Measurements from ENCODE around the gene SSC5D.

SSC5D gene

DNA sequence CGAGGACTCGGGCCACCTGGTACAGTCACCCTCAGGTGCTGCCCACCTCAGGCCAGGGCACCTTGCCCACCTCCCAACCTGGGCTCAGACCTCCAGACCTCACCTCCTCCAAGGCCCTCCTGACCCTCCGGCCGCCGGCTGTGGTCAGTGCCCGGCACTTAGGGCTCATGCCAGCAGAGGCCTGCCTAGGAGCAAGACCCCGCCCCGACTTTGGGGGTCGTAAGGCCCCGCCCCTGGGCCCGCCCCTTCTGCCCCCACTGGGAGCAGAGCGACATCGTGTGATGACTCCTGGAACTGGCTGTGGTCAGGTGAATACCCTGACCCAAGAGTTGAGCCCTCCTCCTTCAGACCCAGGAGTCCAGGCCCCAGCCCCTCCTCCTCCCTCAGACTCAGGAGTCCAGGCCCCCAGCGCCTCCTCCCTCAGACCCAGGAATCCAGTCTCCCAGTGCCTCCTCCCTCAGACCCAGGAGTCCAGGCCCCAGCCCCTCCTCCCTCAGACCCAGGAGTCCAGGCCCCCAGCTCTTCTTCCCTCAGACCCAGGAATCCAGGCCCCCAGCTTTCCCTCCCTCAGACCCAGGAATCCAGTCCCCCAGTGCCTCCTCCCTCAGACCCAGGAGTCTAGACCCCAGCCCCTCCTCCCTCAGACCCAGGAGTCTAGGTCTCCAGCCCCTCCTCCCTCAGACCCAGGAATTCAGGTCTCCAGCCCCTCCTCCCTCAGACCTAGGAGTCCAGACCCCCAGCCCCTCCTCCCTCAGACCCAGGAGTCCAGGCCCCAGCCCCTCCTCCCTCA is 48.9 kb downstream of the SSC5D start, which contains the start of gene SBK2:
Gene SBK2 (minus strand): TSS at position 183 of the 790 bp plus-strand sequence. CDS start 839 bp downstream, outside the sequence.
- DNase-seq (ENCODE audit: low read depth in 2 of 2): no peak

- DNase-seq (ENCODE audit: low read depth in 2 of 2): no peak
Measured at GRCh38 chr19:55537741-55538111, 49.5 kb downstream of the SSC5D start.

DNA sequence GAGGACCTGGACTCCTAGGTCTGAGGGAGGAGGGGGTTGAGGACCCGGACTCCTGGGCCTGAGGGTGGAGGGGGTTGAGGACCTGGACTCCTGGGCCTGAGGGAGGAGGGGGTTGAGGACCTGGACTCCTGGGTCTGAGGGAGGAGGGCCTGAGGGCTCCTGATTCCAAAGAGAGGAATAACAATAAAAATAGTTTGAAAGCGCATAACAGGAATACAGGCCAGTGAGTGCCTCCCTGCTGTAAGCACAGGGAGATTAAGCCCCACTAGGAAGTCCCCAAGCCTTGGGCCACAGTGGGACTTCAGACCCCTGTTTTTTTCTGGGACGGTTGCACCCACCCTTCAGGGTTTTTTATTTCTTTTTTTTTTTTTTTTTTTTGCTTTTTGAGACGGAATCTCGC is 49.9 kb downstream of the SSC5D start:
- no peak for DNase-seq (ENCODE audit: low read depth in 2 of 2)

GRCh38 chr19:55539090-55539984 is 51.1 kb downstream of the SSC5D start:
- DNase-seq (ENCODE audit: low read depth in 2 of 2): no peak

GRCh38 chr19:55540619-55541018 is 52.4 kb downstream of the SSC5D start:
- DNase-seq (ENCODE audit: low read depth in 2 of 2): no peak

DNA sequence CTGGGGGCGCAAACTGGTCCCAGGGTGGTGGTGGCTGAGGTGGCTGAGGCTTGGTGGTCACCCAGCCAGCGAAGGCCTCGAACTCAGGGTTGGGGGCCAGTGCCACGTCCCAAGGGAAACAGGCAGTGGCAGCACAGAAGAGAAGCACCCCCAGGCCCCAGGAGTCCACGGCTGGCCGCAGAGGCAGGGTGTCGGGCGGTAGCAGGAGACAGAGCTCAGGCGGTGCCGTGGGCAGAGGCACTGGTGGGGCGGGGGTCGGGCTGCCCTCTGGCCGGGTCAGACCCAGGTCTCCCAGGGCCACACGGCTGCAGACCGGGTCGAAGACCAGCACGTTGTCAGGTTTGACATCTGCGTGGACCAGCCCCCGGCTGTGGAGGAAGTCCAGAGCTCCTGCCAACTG is 52.9 kb downstream of the SSC5D start:
- DNase-seq (ENCODE audit: low read depth in 2 of 2): no peak

DNA sequence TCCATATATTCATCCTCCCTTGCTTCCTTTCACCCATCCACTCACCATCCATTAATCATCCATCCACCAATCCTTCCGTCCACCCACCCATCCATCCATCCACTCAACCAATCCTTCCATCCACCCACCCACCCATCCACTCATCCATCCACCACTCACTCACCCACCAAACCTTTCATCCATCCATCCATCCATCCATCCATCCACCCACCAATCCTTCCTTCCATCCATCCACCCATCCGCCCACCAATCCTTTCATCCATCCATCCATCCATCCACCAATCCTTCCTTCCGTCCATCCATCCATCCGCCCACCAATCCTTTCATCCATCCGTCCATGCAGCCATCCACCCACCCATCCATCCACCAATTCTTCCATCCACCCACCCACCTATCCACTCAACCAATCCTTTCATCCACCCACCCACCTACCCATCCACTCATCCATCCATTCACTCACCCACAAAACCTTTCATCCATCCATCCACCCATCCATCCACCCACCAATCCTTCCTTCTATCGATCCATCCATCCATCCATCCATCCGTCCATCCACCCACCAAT is 54.1 kb downstream of the SSC5D start:
- DNase-seq (ENCODE audit: low read depth in 2 of 2): no peak

- DNase-seq (ENCODE audit: low read depth in 2 of 2): no peak
Measured at GRCh38 chr19:55543567-55543966, 55.3 kb downstream of the SSC5D start.

- no peak for DNase-seq (ENCODE audit: low read depth in 2 of 2)
Measured at GRCh38 chr19:55544014-55544413, 55.8 kb downstream of the SSC5D start.

DNA sequence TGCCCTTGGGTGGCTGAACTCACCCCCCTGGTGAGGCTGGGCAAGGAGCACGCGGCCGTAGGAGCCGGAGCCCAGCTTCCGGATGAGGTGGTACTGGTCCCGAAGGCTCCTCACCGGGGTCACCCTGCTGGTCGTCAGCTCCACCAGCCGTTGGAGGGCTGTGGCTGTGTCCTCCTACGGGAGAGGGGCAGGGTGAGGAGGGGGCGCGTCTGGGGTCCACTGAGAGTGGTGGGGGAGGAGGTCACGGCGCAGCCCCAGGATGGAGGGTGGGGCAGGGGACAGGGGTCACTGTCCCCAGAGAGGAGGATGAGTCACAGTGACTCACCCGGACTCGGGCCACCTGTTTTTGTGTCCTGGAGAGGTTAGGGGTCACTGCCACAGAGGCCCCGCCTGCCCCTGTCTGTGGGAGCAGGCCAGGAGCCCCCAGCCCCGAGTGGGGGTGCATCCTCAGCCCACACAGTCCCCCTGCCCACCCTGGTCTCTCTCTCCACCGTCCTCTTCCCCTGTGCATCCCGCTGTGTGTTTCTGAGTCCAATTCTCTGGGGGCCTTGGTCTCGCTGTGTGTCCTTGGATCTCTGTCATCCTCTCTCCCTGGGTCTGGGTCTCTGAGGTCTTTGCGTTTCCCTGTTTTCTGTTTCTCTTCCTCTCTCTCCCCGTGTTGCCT is 56.7 kb downstream of the SSC5D start:
- no peak for DNase-seq (ENCODE audit: low read depth in 2 of 2)

- DNase-seq (ENCODE audit: low read depth in 2 of 2): no peak
Measured at GRCh38 chr19:55545443-55545842, 57.2 kb downstream of the SSC5D start, which contains the start of gene SBK3. Gene SBK3, minus strand, starts transcription at chr19:55545543. Its CDS starts 0 bp downstream, at chr19:55545543.

- no peak for DNase-seq (ENCODE audit: low read depth in 2 of 2)
Measured at GRCh38 chr19:55546011-55546410, 57.8 kb downstream of the SSC5D start.

DNA sequence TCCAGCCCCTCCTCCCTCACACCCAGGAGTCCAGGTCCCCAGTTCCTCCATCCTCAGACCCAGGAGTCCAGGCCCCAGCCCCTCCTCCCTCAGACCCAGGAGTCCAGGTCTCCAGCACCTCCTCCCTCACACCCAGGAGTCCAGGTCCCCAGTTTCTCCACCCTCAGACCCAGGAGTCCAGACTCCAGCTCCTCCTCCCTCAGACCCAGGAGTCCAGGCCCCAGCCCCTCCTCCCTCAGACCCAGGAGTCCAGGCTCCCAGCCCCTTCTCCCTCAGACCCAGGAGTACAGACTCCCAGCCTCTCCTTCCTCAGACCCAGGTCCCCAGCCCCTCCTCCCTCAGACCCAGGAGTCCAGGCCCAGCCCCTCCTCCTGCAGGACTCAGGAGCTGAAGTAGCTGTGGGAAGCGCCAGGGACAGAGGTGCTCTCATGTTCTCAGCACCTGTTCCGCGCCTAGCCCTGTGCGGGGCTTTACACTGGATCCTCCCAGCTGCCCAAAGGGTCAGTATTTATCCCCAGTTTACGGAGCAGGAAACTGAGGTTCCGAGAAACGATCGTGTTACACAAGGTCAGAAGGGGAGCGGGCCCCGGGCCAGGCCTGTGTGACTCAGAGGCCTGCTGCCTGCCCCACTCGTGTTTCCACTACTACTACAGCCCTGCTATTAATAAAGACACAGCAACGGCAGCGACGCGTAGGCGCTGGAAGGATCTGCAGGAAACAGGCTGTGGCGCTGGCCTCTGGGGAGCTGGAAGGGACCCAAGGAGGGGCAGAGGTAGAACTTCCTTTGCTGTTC is 58.8 kb downstream of the SSC5D start:
- DNase-seq (ENCODE audit: low read depth in 2 of 2): no peak

GRCh38 chr19:55549500-55550320 is 61.5 kb downstream of the SSC5D start:
- no peak for DNase-seq (ENCODE audit: low read depth in 2 of 2)

DNA sequence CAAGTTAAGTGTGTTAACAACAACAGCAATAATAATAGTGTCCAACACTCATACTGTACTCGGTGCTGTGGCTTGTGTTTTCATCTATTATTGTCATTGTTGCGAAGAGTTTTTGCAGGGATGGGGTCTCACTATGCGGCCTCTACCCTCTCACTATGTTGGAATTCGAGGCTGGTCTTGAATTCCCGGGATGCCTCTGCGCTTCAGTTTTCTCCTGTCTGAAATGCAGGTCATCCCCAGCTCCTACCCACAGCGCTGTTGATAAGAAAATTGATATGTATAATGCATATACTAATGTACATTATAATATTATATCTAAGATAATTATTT is 62.0 kb downstream of the SSC5D start:
- no peak for DNase-seq (ENCODE audit: low read depth in 2 of 2)

- no peak for DNase-seq (ENCODE audit: low read depth in 2 of 2)
Measured at GRCh38 chr19:55552206-55552605, 64.0 kb downstream of the SSC5D start.

- DNase-seq (ENCODE audit: low read depth in 2 of 2): no peak
Measured at GRCh38 chr19:55552620-55553019, 64.4 kb downstream of the SSC5D start.

- DNase-seq (ENCODE audit: low read depth in 2 of 2): no peak
Measured at GRCh38 chr19:55553217-55554182, 65.3 kb downstream of the SSC5D start.

DNA sequence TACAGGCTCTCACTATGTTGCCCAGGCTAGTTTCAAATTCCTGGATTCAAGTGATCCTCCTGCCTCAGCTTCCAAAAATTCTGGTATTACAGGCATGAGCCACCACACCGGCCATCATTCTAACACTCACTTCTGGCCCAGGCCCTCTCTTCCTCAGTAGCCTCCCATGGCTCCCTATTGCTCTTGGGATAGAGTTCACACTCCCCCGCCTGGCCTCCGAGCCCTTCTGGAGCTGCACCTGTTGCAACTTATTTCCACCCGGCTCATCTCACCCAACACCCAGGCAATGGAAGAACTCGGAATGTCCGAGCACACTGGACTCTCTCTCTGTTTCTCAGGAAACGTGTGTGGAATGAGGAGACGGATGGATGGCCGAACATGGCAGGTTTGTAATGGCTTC is 66.1 kb downstream of the SSC5D start:
- no peak for DNase-seq (ENCODE audit: low read depth in 2 of 2)

Measured in stimulated activated CD4-positive, alpha-beta T cell treated with anti-CD3 and anti-CD28 coated beads, Interleukin-12 subunit alpha, Interleukin-12 subunit beta, amount 100 ng/mL, for 24 hours (primary cell).